GM19455 (cell line): ENCODE data around the gene CCDC152.
"Not testable (repeated sequence)": the region's sequence is repeated elsewhere in the genome, so short reads cannot be mapped to it uniquely, and the experiment has no call there.

Source experiments
- ATAC-seq: cut with Tn5 transposase; IDR thresholded peaks from one replicate; pipeline ENCODE4 v1.9.1; 2021; ENCODE audit not compliant: unreplicated experiment

The CCDC152 gene

DNA sequence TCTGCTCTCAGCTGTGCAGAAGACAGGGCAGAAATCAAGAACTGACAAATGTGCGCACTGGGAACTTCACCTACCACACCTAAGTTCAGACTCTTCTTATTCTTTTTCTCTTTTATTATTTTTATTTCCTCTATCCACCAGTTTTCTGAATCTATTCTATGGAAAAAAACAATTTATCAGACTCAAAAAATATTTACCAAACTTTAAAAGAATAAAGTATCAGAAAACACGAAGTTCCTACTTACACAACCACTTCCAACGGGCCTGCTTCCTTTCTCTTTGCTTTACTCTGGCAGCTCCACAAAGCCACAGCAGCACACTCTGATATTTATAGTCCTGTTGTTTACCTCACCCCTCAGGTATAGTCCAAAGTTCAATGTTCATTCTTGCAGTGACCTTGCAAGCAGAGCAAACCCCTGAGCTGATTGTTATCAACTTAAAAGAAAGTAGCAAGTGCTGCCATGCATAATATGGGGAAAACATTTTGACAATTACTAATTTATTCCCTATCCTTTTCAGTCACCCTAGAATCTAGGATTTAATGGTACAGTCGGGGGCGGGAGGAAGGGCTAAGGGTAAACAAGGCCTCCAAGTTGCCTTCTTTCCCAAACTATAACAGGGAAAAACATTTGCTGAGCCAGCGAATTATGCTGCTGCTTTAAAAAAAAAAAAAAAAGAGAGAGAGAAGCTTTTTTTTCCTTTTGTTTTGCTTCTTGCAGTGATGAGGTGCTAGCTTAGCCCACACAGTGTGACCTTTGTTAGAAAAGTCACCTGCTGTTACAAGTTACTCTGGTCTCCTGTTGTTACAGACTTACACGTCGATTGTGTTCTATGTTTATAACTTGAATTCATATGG is 55.2 kb downstream of the CCDC152 start, which contains the start of gene SELENOP:
TSS of gene SELENOP (minus strand) at position 302 of the 856 bp plus-strand sequence. CDS start 3,539 bp downstream, outside the sequence.
- no peak for ATAC-seq

DNA sequence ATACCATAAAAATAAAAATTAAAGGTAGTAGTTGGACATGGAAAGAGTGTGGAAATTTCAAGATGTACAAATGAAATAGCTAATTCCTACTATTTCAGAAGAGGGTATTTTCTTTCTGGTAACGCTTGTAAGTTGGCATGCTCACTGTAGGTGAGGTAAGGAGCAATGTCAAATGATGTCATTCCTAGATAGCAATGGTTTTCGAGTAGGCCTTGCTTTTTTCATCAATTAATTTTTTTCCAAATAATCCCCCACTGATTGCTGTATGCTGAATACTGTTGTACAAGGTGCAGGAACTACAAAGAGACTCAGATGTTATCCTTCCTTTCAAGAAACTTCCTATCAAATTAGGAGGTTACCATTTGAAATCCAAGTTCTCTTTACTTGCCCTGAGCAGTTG is 56.0 kb downstream of the CCDC152 start:
- ATAC-seq: no peak

DNA sequence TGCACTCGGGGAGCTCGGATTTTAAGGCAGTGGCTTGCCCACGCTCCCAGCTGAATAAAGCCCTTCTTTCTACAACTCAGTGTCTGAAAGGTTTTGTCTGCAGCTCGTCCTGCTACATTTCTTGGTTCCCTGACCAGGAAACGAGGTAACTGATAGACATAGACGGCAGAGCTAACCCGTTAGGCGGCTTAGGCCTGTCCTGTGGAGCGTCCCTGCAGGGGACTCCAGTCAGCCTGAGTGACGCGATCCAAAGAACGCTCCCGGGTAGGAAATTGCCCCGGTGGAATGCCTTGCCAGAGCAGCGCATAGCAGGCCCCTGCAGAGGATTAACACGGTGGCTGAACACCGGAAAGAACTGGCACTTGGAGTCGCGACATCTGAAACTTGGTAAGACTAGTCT is 56.9 kb downstream of the CCDC152 start:
- ATAC-seq: no peak

DNA sequence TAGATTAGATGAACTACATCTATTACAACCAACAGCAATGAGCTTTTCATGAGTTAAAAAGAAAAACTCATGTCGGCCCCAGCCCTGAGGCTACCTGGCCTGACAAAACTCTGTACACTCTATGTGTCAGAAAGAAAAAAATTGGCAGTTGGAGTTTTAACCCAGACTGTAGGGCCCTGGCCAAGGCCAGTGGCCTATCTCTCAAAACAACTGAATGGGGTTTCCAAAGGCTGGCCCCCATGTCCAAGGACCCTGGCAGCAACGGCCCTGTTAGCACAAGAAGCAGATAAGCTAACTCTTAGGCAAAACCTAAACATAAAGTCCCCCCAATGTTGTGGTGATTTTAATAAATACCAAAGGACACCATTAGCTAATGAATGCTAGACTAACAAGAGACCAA is 59.9 kb downstream of the CCDC152 start:
- ATAC-seq: not testable (repeated sequence)

DNA sequence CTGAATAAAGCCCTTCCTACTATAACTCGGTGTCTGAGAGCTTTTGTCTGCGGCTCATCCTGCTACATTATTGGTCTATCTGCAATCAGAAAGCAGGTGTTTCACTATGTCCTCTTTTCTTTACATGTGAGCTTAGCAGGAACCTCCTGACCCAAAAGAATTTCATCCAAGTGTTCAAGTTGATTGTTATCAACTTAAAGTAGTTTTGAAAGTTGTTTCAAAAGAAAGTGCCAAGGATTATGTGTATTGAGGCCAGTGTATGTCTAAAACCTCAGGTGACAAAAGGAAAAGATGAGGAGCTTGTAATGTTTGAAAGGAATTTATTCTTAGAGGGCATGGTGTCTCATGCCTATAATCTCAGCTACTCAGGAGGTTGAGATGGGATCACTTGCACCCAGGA is 63.1 kb downstream of the CCDC152 start:
- ATAC-seq: no peak

DNA sequence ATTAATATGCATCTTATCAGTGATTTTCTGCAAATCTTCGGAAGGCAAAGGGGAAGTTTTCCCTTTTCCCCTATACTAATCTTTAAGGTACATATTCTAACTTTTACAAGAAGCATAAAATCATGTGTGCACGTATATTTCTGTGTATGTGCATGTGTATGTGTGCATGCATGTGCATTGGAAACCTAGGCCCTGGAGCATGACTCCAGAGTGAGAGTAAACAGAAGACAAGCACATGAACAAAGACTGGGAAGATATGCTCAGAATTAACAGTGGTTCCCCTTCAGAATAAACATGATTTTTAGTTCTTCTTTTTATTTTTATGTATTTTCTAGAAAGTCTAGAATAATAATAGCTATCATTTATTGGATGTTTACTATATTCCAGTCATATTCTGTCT is 65.9 kb downstream of the CCDC152 start:
- no peak for ATAC-seq

DNA sequence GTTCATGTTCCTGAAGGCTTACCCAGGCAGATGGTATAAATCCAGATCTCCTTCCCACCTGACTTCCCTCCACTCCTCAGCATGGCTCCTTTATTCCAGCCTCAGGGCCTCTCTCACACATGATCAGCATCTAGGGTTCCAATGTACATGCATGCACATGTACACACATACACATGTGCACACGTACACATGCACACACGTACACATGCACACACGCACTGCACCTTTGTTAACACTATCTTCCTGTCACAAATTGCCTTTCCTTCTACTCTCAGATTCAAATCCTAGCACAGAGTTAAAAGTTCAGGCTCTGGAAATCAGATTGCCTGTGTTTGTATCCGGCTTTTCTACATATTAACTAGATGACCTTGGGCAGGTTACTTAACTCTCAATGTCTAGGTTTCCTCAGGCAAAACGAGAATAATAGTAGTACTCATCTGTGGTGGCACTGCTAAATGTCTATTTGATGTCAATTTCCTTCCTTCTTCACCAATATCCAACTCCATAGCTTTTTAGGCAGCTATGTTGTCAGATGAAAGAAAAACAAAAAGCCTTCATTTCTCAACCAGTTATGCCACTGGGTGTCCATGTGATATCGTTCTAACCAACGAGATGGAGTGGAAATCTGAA is 67.8 kb downstream of the CCDC152 start:
- ATAC-seq: no peak

DNA sequence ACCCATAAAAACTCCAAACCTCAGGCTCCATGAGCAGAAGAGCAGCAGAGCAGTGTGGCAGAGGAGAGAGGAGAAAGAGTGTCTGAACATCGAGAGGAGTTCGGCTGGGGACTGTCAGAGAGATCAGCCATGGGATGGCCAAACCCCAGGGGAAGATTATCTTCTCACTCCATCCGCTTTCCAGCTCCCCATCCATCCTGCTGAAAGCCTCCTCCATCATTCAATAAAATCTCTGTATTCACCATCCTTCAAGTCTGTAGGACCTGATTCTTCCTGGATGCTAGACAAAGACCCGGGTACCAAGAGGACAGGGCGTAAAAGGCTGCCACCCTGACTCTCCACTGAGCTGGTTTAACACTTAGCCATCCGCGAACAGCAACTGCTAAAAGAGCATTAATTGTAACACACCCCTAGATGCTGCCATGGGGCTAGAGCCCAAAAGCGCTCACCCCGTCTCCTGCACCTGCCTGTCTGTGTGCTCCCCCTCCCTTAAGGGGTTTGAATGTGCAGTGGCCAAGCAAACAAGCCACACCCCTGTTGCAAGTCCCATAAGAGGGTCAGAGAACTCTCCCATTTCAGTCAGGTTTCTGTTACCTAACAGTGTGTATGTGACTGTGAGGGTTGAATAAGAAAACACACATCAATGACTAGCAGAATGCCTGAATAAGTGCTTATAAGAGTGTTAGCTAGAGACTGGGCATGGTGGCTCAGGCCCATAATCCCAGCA is 69.0 kb downstream of the CCDC152 start:
- ATAC-seq: no peak

DNA sequence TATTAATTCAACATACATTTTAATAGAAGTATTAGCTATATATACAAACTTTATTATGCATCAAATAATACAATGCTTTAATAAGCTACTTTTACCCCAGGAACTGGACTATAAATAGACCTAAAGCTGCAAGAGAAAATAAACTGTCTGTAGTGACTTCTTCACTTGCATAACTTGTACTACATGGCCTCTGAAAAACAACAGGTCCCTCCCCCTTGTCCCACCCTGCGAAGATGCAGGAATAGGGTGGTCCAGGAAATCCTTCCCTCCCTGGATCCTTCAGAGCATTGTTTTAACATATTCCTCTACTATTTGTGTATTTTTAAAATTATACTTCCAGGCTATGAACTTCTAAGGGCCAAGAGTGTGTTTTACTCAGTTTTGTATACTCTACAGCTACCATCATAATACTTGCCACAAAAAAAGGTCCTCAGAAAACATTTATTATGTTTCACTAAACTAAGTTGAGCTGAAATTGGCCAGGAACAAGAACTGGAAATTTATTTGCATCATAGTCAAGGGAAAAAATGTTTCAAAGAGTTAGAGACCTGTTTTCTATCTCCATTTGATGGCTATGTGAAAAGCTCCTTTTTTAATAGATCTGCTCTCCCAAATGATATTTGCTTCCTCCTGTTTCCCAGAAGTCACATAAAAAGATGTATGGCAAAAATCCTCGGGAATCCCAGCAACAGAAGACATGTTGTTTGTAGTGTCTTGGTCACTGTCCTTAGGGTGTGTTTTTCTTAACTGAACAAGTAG is 70.3 kb downstream of the CCDC152 start:
- ATAC-seq: no peak

DNA sequence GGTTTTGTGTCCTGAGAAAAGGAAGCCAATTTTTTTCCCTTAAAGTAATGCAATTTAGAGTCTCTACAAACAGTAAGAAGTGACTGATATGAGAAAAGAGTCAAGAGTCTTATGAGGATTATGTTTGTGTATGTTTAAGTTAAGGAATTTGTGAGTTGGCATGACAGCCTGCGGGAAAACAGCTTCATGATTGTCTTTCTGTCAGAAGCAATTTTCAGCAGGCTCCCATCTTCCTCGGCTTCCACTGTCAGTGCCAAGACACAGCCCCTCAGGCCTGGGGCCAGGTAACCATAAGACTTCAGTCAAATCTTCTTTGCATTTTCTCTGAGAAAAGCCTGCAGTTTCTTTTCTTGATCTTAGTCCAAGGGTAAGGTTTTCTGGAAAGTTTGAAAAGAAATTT is 72.1 kb downstream of the CCDC152 start:
- no peak for ATAC-seq

DNA sequence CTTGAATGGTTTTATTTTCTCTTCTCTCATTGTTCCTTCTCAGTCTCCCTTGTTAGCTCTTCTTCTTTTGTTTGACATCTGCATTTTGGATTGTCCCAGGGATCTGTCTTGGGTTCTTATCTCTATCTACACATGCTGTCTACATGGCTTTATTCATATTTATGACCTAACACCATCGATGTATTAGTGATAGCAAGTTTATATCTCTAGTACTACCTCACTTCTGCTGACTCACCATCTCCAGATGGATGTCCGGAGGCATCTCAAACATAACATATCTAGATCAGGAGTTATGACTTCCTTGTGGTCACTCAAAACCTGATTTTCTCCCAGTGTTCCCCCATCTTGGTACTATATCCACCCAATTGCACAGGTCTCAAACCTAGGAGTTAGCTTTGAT is 74.3 kb downstream of the CCDC152 start:
- ATAC-seq: no peak

DNA sequence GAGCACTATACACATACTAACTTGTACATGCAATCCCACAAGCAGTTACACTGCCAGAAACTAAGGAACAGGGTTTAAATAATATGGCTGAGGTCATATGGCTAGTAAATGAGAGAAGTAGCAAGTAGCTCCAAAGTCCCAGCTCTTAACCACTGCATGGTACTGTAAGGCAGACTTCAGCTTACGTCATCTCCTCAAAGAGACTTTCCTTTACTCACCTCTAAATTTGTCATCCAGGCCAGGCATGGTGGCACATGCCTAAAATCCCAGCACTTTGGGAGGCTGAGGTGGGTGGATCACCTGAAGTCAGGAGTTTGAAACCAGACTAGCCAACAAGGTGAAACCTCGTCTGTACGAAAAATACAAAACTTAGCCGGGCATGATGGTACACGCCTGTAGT is 75.4 kb downstream of the CCDC152 start:
- ATAC-seq: no peak

DNA sequence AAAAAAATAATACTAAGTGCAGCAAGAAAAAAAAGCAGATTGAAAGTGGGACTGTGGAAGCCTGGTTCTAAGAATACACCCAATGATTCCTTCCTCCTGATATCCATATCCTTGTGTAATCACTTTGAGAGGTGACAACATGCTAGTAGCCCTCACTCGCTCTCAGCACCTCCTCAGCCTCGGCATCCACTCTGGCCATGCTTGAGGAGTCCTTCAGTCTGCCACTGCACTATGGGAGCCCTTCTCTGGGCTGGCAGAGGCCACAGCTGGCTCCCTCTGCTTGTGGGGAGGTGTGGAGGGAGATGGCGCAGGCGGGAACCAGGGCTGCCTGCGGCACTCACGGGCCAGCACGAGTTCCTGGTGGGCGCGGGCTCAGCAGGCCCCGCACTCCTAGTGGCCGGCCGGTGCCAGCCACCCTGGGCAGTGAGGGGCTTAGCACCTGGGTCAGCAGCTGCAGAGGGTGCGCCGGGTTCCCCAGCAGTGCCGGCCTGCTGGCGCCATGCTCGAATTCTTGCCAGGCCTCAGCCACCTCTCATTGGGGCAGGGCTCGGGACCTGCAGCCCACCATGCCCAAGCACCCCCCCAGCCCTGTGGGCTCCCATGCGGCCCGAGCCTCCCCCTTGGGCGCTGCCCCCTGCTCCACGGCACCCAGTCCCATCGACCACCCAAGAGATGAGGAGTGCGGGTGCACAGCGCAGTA is 79.6 kb downstream of the CCDC152 start:
- no peak for ATAC-seq

DNA sequence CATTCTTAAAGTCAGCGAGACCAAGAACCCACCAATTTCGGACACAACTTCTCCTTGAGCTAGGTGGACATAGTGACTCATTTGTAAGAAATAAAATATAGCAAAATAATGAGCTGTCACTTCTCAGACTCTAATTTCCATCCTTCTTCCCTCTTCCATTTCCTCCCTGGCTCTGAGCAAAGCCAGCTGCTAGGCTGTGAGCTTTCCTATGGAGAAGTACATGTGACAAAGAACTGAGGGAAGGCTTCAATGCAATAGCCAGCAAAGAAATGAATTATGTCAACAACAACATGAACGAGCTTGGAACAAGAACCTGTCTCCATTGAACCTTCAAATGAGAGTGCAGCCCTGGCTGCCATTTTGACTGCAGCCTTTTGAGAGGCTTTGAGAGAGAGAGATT is 81.0 kb downstream of the CCDC152 start:
- no peak for ATAC-seq

DNA sequence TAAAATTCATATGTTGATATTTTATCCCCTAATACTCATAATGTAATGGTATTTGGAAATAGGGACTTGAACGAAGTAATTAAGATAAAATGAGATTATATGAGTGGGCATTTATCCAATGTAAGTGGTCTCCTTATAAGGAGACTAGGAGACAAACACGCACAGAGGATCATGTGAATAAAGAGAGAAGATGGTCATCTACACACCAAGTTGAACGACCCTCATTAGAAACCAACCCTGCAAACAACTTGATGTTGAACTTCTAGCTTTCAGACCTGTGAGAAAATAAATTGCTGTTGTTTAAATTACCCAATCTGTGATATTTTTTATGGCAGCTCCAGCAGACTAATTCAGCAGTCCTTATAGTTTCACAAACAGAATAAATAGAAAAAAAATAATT is 82.6 kb downstream of the CCDC152 start:
- ATAC-seq: no peak

DNA sequence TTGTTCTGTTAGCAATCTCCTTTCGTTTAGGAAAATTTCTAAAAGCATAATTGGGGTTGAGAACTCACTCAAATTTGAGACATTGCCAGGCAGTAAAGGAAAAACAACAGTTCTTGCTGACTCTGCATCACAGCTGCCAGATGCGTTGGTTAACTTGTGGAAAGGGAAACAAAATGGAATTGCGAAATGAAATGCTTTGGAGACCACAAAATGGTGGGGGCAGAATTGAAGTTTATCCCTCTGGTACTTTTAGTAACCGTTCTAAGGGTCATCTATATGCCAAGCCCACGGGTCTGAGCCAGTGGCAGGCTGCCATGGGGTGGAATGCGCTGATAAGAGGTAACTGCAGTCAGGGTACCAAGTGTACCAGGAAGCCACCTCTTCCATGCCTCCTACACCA is 83.7 kb downstream of the CCDC152 start:
- no peak for ATAC-seq

DNA sequence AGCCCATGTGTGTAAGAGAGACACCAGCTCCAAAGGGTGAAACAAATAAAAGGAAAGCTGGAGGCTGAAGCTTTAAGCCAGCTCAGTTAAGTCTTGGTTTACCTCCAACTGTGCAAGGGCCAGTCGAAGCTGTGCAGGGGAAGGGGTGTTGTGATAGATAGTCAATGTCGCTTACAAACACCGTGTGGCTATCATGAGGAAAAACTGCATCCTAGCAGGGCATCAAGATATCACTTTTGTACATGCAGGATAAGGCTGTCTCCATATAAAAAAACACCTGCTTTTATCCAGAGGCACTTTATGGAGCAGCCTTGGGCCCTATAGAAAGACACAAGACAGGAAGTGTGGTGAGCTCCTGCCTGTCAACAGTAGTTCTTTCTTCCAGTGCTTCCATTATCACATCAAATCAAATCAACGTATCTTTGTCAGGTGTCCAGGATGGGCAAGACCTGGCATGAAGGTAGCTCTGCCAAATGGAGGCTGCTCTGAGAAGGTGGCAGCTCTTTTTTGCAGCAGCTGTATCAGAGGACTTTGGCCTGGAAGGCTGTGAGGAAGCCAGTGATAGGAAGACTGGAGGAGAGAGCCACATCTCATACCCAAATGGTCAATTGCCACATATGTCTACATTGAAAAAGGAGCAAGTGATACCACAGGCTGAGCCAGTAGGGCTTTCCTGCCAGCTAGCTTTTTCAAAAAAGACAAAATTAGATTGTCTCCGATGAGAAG is 84.4 kb downstream of the CCDC152 start:
- no peak for ATAC-seq

DNA sequence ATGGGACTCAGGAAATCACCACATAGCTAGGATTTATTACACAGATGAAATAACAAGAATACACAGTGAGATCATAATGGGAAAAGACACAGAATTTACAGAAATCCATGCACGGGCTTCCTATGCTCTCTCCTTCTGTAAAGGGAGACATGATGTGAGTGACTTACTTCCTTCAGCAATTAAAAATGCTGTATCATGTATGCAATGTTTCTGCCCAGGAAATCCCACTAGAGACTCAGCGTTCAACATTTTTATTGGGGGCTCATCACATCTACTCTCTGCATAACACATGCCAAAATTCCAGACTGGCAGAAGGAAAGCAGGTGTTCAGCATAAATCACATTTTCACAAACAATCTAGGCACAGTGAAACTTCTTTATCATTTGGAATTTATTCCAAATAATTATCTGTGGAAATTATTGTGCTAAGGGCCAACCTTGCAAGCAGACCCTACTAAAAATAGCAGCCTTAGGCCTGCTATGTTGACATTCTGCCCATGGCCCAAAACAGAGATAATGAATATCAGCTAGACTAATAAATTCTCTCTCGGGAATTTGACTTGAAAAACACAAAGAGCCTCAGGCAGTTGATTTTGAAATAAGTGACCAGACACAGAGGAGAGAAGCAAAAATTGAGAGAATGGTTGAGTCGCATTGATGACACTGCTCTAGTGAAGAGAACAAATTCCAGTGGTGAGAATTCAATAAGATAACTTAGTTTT is 86.5 kb downstream of the CCDC152 start:
- no peak for ATAC-seq

DNA sequence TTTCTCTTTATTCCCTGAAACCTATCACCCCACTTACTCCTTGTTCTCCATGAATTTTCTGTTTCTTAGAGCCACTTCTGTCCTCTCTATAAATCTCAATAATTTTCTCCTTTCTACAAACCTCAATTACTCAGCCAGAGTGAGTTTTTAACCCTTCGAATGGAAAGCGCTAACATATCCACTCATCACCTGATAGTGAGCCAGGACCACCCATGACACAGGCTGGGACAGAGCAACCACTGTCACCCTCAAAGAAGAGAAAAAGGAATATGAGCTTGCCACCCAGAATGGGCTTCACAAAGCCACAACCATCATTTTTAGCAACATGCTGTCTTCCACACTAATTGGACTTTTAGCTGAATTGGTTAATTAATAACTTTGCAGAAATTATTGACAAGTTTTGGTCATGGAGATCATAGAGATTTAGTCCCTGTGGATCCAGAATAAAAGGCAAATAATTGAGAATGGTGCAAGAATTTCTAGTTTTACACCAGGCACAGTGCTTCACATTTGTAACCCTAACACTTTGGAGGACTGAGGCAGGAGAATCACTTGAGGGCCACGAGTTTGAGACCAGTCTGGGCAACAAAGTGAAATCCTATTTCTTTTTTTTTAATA is 87.2 kb downstream of the CCDC152 start:
- no peak for ATAC-seq
